ENCODE results near the gene RBM20. TPM values are rescaled to one million over a fixed set of nuclear protein-coding genes. Genes with fewer than 3 reads are reported as not detected.

Gene RBM20
- total RNA-seq, 4 donors from 2014 or later: 1.6 to 18.6 (median 3.2) TPM

- 94% methylated on average over 3 of the region's 3 CpGs for WGBS
- Histone ChIP-seq H3K27ac (no peak overlapping the region), H3K4me1 (peaks cover 58% of the 10 kb centered on the region)
Observed at GRCh38 chr10:110850099-110850498, 206.0 kb downstream of the RBM20 start.

DNA sequence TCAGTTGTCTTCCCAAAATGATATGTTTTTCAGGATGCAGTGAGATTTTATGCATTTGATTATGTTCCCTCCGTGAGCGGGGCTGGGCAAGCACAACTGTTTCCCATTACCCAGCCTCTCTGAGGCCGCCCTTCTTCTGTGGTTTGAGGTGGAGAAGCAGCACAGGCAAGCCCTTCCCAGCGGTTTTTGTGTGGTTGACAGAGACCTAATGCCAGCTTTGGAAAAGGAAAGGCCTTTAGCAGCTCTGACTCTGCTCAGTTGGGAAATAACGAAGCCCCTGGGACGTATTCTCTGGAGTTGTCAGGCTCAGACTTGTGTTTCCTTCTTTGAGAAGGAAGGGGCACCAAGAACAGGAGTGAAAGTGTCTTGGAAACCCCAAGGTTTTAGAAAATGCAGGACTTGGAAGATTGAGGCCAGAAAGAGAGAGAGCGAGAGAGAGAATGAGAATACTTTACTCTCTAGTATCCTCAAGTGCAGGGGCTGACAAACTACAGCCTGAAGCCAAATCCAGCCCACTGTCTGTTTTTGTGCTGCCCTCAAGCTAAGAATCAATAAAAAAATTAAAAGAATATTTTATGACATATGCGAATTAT is 207.0 kb downstream of the RBM20 start:
- TF ChIP-seq CTCF (IDR thresholded peaks at IDR 0.05) (no peak), POLR2AphosphoS5 (IDR thresholded peaks at IDR 0.05) (no peak), POLR2A (IDR thresholded peaks at IDR 0.05) (no peak), EP300 (IDR thresholded peaks at IDR 0.05) (no peak)
- Histone ChIP-seq H3K4me3 (no peak overlapping the region), H3K27ac (peak overlapping the region; percentile 26), H3K36me3 (no peaks in the 10 kb centered on the region), H3K4me1 (peaks cover 48% of the 10 kb centered on the region), H3K27me3 (no peaks in the 10 kb centered on the region), H3K9me3 (no peaks in the 10 kb centered on the region)
- no peak for DNase-seq (ENCODE audit: low spot score in 2 of 2)
- WGBS: 38% methylated on average over 8 of the region's 8 CpGs

More at GRCh38 chr10:110850099-110850498, 206.0 kb downstream of the RBM20 start:
- DNase-seq (ENCODE audit: low spot score in 2 of 2): no peak
- H3K4me3 ChIP-seq: no peak overlapping the region
- H3K9me3 ChIP-seq: no peaks in the 10 kb centered on the region
- no peak for TF ChIP-seq POLR2AphosphoS5 (IDR thresholded peaks at IDR 0.05)
- no peak for TF ChIP-seq EP300 (IDR thresholded peaks at IDR 0.05)
- no peak for TF ChIP-seq CTCF (IDR thresholded peaks at IDR 0.05)
- TF ChIP-seq POLR2A (IDR thresholded peaks at IDR 0.05): no peak
- no peaks in the 10 kb centered on the region for H3K36me3 ChIP-seq
- H3K27me3 ChIP-seq: no peaks in the 10 kb centered on the region

- peak overlapping the region; percentile 20 for H3K27ac ChIP-seq
- WGBS: 68% methylated on average over 7 of the region's 7 CpGs
- no peak for DNase-seq (ENCODE audit: low spot score in 2 of 2)
- peaks cover 38% of the 10 kb centered on the region for H3K4me1 ChIP-seq
- no peaks in the 10 kb centered on the region for H3K9me3 ChIP-seq
- no peaks in the 10 kb centered on the region for H3K36me3 ChIP-seq
- no peak for TF ChIP-seq POLR2A (IDR thresholded peaks at IDR 0.05)
- no peak for TF ChIP-seq POLR2AphosphoS5 (IDR thresholded peaks at IDR 0.05)
- TF ChIP-seq CTCF (IDR thresholded peaks at IDR 0.05): no peak
- no peak for TF ChIP-seq EP300 (IDR thresholded peaks at IDR 0.05)
- H3K4me3 ChIP-seq: no peak overlapping the region
- H3K27me3 ChIP-seq: no peaks in the 10 kb centered on the region
Observed at GRCh38 chr10:110852255-110852896, 208.2 kb downstream of the RBM20 start.

- no peak overlapping the region for H3K4me3 ChIP-seq
- DNase-seq (ENCODE audit: low spot score in 2 of 2): no peak
- H3K27me3 ChIP-seq: no peaks in the 10 kb centered on the region
- H3K4me1 ChIP-seq: peaks cover 44% of the 10 kb centered on the region
- 52% methylated on average over 4 of the region's 4 CpGs for WGBS
- H3K27ac ChIP-seq: peak overlapping the region; percentile 20
- no peak for TF ChIP-seq POLR2AphosphoS5 (IDR thresholded peaks at IDR 0.05)
- no peaks in the 10 kb centered on the region for H3K36me3 ChIP-seq
- no peaks in the 10 kb centered on the region for H3K9me3 ChIP-seq
Observed at GRCh38 chr10:110852947-110853346, 208.8 kb downstream of the RBM20 start.

DNA sequence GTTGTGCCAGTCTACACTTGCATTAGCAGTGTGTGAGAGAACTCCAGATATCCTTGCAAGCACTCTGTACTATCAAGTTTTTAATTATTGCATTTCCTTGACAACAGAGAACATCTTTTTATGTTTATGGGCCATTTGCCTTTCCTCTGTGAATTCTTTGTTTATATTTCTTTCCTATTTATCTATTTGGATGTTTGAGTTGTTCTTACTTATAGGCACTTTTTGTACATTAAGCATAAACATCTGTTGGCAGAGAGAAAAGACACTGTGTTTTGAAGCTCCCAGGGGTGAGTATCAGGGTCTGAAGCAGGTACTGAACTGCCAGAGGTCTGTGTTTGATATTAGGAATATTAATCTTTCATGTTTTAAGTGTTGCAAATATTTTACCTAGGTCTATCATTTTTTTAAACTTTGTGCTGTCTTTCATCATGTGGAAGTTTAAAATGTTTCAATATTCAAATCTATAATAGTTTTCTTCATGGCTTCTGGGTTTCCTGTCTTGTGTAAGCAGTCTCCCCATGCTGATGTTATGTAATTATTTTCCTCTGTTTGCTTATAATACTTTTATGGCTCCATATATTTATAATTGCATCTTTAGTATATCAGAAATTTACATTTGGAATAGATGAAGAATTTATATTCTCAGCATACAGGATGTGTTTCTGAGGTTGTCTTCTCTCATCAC is 209.9 kb downstream of the RBM20 start:
- peaks cover 54% of the 10 kb centered on the region for H3K4me1 ChIP-seq
- no peak overlapping the region for H3K4me3 ChIP-seq
- H3K27me3 ChIP-seq: no peaks in the 10 kb centered on the region
- DNase-seq (ENCODE audit: low spot score in 2 of 2): no peak
- H3K9me3 ChIP-seq: no peaks in the 10 kb centered on the region
- no peaks in the 10 kb centered on the region for H3K36me3 ChIP-seq
- TF ChIP-seq POLR2AphosphoS5 (IDR thresholded peaks at IDR 0.05) (no peak), CTCF (IDR thresholded peaks at IDR 0.05) (no peak), EP300 (IDR thresholded peaks at IDR 0.05) (no peak), POLR2A (IDR thresholded peaks at IDR 0.05) (no peak)
- H3K27ac ChIP-seq: no peak overlapping the region

Measured in suprapubic skin (tissue), 4 donors.